T-helper 2 cell (primary cell): ENCODE measurements around the gene CELF4.

Experiments used
- DNase-seq, 5 experiments: peaks; one replicate each; pipeline versions ENCODE4 v3.0.0 to v3.0.0-alpha.2; 2012 to 2022

Gene CELF4

GRCh38 chr18:37572736-37573135 is 7.1 kb upstream of the CELF4 start:
- DNase-seq = no peak

GRCh38 chr18:37571266-37571665 is 5.7 kb upstream of the CELF4 start:
- DNase-seq = no peak

- DNase-seq = no peak
These were observed 4.8 kb upstream of the CELF4 start for GRCh38 chr18:37570336-37570930.

- no peak for DNase-seq
These were observed 3.1 kb upstream of the CELF4 start for GRCh38 chr18:37568671-37569070.

GRCh38 chr18:37567994-37568359 is 2.4 kb upstream of the CELF4 start:
- DNase-seq = peak in 1 of 5 experiments; percentile 17

GRCh38 chr18:37567061-37567993 is 1.7 kb upstream of the CELF4 start:
- DNase-seq = no peak

GRCh38 chr18:37566479-37567060 is 972 bp upstream of the CELF4 start:
- DNase-seq = no peak

- DNase-seq = no peak
These were observed 430 bp upstream of the CELF4 start for GRCh38 chr18:37565977-37566478.

GRCh38 chr18:37564711-37565100 is 892 bp downstream of the CELF4 start:
- peak in 1 of 5 experiments; percentile 5 for DNase-seq

- no peak for DNase-seq
These were observed 1.6 kb downstream of the CELF4 start for GRCh38 chr18:37563931-37564392.

GRCh38 chr18:37561986-37562385 is 3.6 kb downstream of the CELF4 start:
- no peak for DNase-seq

GRCh38 chr18:37560003-37560402 is 5.6 kb downstream of the CELF4 start:
- no peak for DNase-seq

- DNase-seq = no peak
These were observed 6.4 kb downstream of the CELF4 start for GRCh38 chr18:37559194-37559593.

- DNase-seq = no peak
These were observed 11.2 kb downstream of the CELF4 start for GRCh38 chr18:37554399-37554787.

GRCh38 chr18:37553633-37554398 is 11.8 kb downstream of the CELF4 start:
- no peak for DNase-seq

- no peak for DNase-seq
These were observed 13.3 kb downstream of the CELF4 start for GRCh38 chr18:37552286-37552685.

GRCh38 chr18:37551846-37552245 is 13.8 kb downstream of the CELF4 start:
- DNase-seq = no peak

- no peak for DNase-seq
These were observed 14.3 kb downstream of the CELF4 start for GRCh38 chr18:37551249-37551648.

GRCh38 chr18:37550118-37550875 is 15.3 kb downstream of the CELF4 start:
- DNase-seq = no peak

- DNase-seq = no peak
These were observed 16.8 kb downstream of the CELF4 start for GRCh38 chr18:37548679-37549289.

GRCh38 chr18:37547196-37547827 is 18.3 kb downstream of the CELF4 start:
- DNase-seq = no peak
